Measurements from ENCODE around the gene IKBKE. TPM values are rescaled to one million over a fixed set of nuclear protein-coding genes. Genes with fewer than 3 reads are reported as not detected.

Gene IKBKE
- 10 to 100 TPM; 15.3 to 16.9 TPM for total RNA-seq

GRCh38 chr1:206469933-206470691 is at the start of gene IKBKE:
Gene IKBKE (plus strand): TSS chr1:206470476. CDS start chr1:206473228, 2,752 bp downstream.
- CTCF ChIA-PET = interaction anchor here (1.0 to 2.9 kb wide), 11 partner anchors 8 to 204 kb away, joined by 3 to 21 read pairs (median 4); no protein-coding TSS in a partner anchor
- POLR2A ChIA-PET = interaction anchor here (0.5 to 2.0 kb wide), 11 partner anchors 8 to 327 kb away, joined by 3 to 7 read pairs (median 3); no protein-coding TSS in a partner anchor

- ChIA-PET CTCF (no interaction called here), POLR2A (no interaction called here)
Observed at GRCh38 chr1:206421616-206422340, 48.5 kb upstream of the IKBKE start.

GRCh38 chr1:206422525-206422924 is 47.8 kb upstream of the IKBKE start:
- CTCF ChIA-PET = interaction anchor here (0.7 kb wide), 1 partner anchor 305 kb away, joined by 3 read pairs; no protein-coding TSS in a partner anchor

GRCh38 chr1:206427291-206427690 is 43.0 kb upstream of the IKBKE start:
- ChIA-PET CTCF (no interaction called here), POLR2A (no interaction called here)

More at GRCh38 chr1:206422525-206422924, 47.8 kb upstream of the IKBKE start:
- POLR2A ChIA-PET = no interaction called here

GRCh38 chr1:206429421-206429820 is 40.9 kb upstream of the IKBKE start:
- POLR2A ChIA-PET = no interaction called here
- CTCF ChIA-PET = no interaction called here

- POLR2A ChIA-PET = no interaction called here
- CTCF ChIA-PET = no interaction called here
Observed at GRCh38 chr1:206430031-206430983, 40.0 kb upstream of the IKBKE start.

GRCh38 chr1:206435445-206435844 is 34.8 kb upstream of the IKBKE start:
- CTCF ChIA-PET = no interaction called here

GRCh38 chr1:206438554-206438953 is 31.7 kb upstream of the IKBKE start:
- POLR2A ChIA-PET = no interaction called here
- CTCF ChIA-PET = interaction anchor here (1.1 kb wide), 1 partner anchor 23 kb away, joined by 4 read pairs; no protein-coding TSS in a partner anchor

More at GRCh38 chr1:206435445-206435844, 34.8 kb upstream of the IKBKE start:
- POLR2A ChIA-PET = no interaction called here

- CTCF ChIA-PET = interaction anchor here (1.1 to 1.3 kb wide), 2 partner anchors 23 to 24 kb away, joined by 4 read pairs; no protein-coding TSS in a partner anchor
- POLR2A ChIA-PET = no interaction called here
Observed at GRCh38 chr1:206439205-206439604, 31.1 kb upstream of the IKBKE start.

- POLR2A ChIA-PET = no interaction called here
- CTCF ChIA-PET = no interaction called here
Observed at GRCh38 chr1:206441336-206441967, 28.8 kb upstream of the IKBKE start.

GRCh38 chr1:206442101-206442500 is 28.2 kb upstream of the IKBKE start:
- ChIA-PET CTCF (no interaction called here), POLR2A (no interaction called here)

- POLR2A ChIA-PET = no interaction called here
- CTCF ChIA-PET = interaction anchor here (0.9 kb wide), 1 partner anchor 17 kb away, joined by 3 read pairs; no protein-coding TSS in a partner anchor
Observed at GRCh38 chr1:206445116-206445515, 25.2 kb upstream of the IKBKE start.

GRCh38 chr1:206445911-206446356 is 24.3 kb upstream of the IKBKE start:
- ChIA-PET CTCF (interaction anchor here (0.9 kb wide), 1 partner anchor 16 kb away, joined by 3 read pairs; no protein-coding TSS in a partner anchor), POLR2A (no interaction called here)

GRCh38 chr1:206446688-206447421 is 23.4 kb upstream of the IKBKE start:
- CTCF ChIA-PET = no interaction called here

GRCh38 chr1:206447422-206447765 is 22.9 kb upstream of the IKBKE start:
- ChIA-PET CTCF (no interaction called here), POLR2A (no interaction called here)

More at GRCh38 chr1:206446688-206447421, 23.4 kb upstream of the IKBKE start:
- POLR2A ChIA-PET = no interaction called here

- CTCF ChIA-PET = no interaction called here
- POLR2A ChIA-PET = no interaction called here
Observed at GRCh38 chr1:206447792-206448191, 22.5 kb upstream of the IKBKE start.

GRCh38 chr1:206448471-206448870 is 21.8 kb upstream of the IKBKE start:
- ChIA-PET POLR2A (no interaction called here), CTCF (no interaction called here)

- CTCF ChIA-PET = interaction anchor here (1.0 to 1.4 kb wide), 2 partner anchors 14 to 777 kb away, joined by 3 to 4 read pairs; no protein-coding TSS in a partner anchor
- POLR2A ChIA-PET = no interaction called here
Observed at GRCh38 chr1:206449565-206449964, 20.7 kb upstream of the IKBKE start.

All from activated CD8-positive, alpha-beta memory T cell treated with anti-CD3 and anti-CD28 coated beads for 36 hours (primary cell).